GM12878 (cell line): Measurements from ENCODE around the gene SIDT1. TPM values are rescaled to one million over a fixed set of nuclear protein-coding genes. Genes with fewer than 3 reads are reported as not detected.

Experiments used
- ATAC-seq: fragments of 200-7000 bp; cut with Tn5 transposase; 3 replicates; pipeline ENCODE4 v1.9.1; 2020; ENCODE audit warnings: mild to moderate bottlenecking, moderate library complexity
- BruUV-seq: library from RNA; stranded (reverse); fragments of 400-500 nt; replicated peaks from 2 replicates; lab custom pipeline; 2021; lab: Mats Ljungman, UMichigan
- CTCF ChIA-PET: fragments of 300-600 bp; sonication (Branson Sonifier 250); formaldehyde crosslinking; extraction: SDS; loops from one replicate; lab custom pipeline; 2021; ENCODE audit warnings: inconsistent platforms; lab: Yijun Ruan, JAX
- POLR2A ChIA-PET: fragments of 350-600 bp; formaldehyde crosslinking; extraction: SDS; loops from one replicate; lab custom pipeline; 2021; ENCODE audit warnings: inconsistent platforms; lab: Charles Lee
- RAD21 ChIA-PET: fragments of 300-600 bp; sonication (Branson Sonifier 250); formaldehyde crosslinking; loops from one replicate; lab custom pipeline; 2023; ENCODE audit warnings: antibody characterized with exemption; ENCODE audit not compliant: unreplicated experiment; lab: Charles Lee
- SMC1A ChIA-PET: fragments of 300-600 bp; sonication (Branson Sonifier 250); formaldehyde crosslinking; loops from one replicate; lab custom pipeline; 2023; ENCODE audit not compliant: unreplicated experiment, uncharacterized antibody; lab: Charles Lee
- DNase-seq: peaks from one replicate; pipeline ENCODE4 v3.0.0-alpha.2; 2011; ENCODE audit warnings: low read depth, low spot score
- FAIRE-seq: peaks from 3 replicates; lab custom pipeline; 2011; peaks lifted over from hg19 to GRCh38; lab: Jason Lieb, UNC
- H2AFZ ChIP-seq: 2 replicates; pipeline ENCODE4 v1.6.0; 2011; ENCODE audit warnings: low read depth, low read length, control low read depth; ENCODE audit not compliant: control insufficient read depth
- H3K27ac ChIP-seq: 2 replicates; pipeline ENCODE4 v1.5.1; 2011; ENCODE audit warnings: control low read depth; ENCODE audit not compliant: control insufficient read depth, insufficient read depth
- H3K27me3 ChIP-seq, 2 experiments: replicated peaks in 1 of 2; 2 replicates each; pipeline versions ENCODE4 v1.6.0 to v1.6.1; 2011; ENCODE audit warnings: low read length in 1 of 2; ENCODE audit not compliant: control insufficient read depth in 2 of 2, insufficient read depth in 2 of 2
- H3K36me3 ChIP-seq, 2 experiments: 2 replicates each; pipeline ENCODE4 v1.5.1; 2011; ENCODE audit warnings: low read length in 1 of 2; ENCODE audit not compliant: control insufficient read depth in 2 of 2, insufficient read depth in 2 of 2
- H3K4me1 ChIP-seq: 2 replicates; pipeline ENCODE4 v1.6.1; 2011; ENCODE audit warnings: mild to moderate bottlenecking, low read length, moderate library complexity, mixed read lengths; ENCODE audit not compliant: control insufficient read depth, insufficient read depth
- H3K4me2 ChIP-seq: 2 replicates; pipeline ENCODE4 v1.6.0; 2011; ENCODE audit warnings: control low read depth; ENCODE audit not compliant: control insufficient read depth, insufficient read depth
- H3K4me3 ChIP-seq: fragments of 200-600 bp; sonication (generic); 2 replicates; pipeline ENCODE4 v1.5.1; 2016
- H3K79me2 ChIP-seq: 2 replicates; pipeline ENCODE4 v1.6.0; 2011; ENCODE audit warnings: low read length; ENCODE audit not compliant: control insufficient read depth, insufficient read depth
- H3K9ac ChIP-seq: 2 replicates; pipeline ENCODE4 v1.8.0; 2011; ENCODE audit warnings: low read length, control low read depth, mixed read lengths; ENCODE audit not compliant: control insufficient read depth, insufficient read depth
- H3K9me3 ChIP-seq: replicated peaks from 3 replicates; pipeline ENCODE4 v1.5.1; 2011; ENCODE audit warnings: mild to moderate bottlenecking, low read length; ENCODE audit not compliant: control insufficient read depth, insufficient read depth
- H4K20me1 ChIP-seq: 2 replicates; pipeline ENCODE4 v1.6.0; 2011; ENCODE audit not compliant: control insufficient read depth, insufficient read depth
- ETV6 ChIP-seq, 2 experiments: fragments of 450-650 bp in 1 of 2; IDR thresholded peaks in 1 of 2; conservative IDR thresholded peaks in 1 of 2; 2 replicates each; pipeline ENCODE4 v1.6.1; 2014; ENCODE audit warnings: antibody characterized with exemption in 1 of 2, borderline replicate concordance in 1 of 2, low read depth in 1 of 2, mild to moderate bottlenecking in 1 of 2, moderate library complexity in 1 of 2
- IRF5 ChIP-seq: fragments of 450-650 bp; IDR thresholded peaks from 2 replicates; pipeline ENCODE4 v1.6.1; 2017; ENCODE audit warnings: borderline replicate concordance
- MYB ChIP-seq: fragments of 150-350 bp; IDR thresholded peaks from 2 replicates; pipeline ENCODE4 v1.6.1; 2014; ENCODE audit warnings: mild to moderate bottlenecking, low read depth, low read length, borderline replicate concordance
- POU2F2 ChIP-seq: IDR thresholded peaks from 3 replicates; pipeline ENCODE4 v1.6.1; 2011; ENCODE audit warnings: low read depth, mild to moderate bottlenecking, low read length, borderline replicate concordance
- ZBTB4 ChIP-seq: fragments of 450-650 bp; formaldehyde crosslinking; IDR thresholded peaks from 2 replicates; pipeline ENCODE4 v1.4.0; 2022; ENCODE audit warnings: mild to moderate bottlenecking, moderate library complexity
- ZZZ3 ChIP-seq: IDR thresholded peaks from 2 replicates; pipeline ENCODE4 v1.6.1; 2011; ENCODE audit warnings: low read depth; ENCODE audit not compliant: control insufficient read depth, insufficient read length
- WGBS: methylation state at CpG from one replicate; pipeline ENCODE4 v1.1.6; 2016; ENCODE audit warnings: low lambda C conversion rate; ENCODE audit not compliant: insufficient replicate concordance, insufficient coverage; ENCODE audit errors: missing lambda C conversion rate; 5-methylcytosine and 5-hydroxymethylcytosine counted together
- in situ Hi-C: fragments of 300-500 bp; cut with MboI; formaldehyde crosslinking; loops from 9 replicates; pipeline ENCODE4 v1.14.3; 2018; ENCODE audit warnings: mixed read lengths
- intact Hi-C: fragments of 100-400 bp; cut with micrococcal nuclease; formaldehyde crosslinking; loops from one replicate; pipeline ENCODE4 v1.14.2; 2022; ENCODE audit not compliant: unreplicated experiment
- polyA plus RNA-seq, 11 experiments: library from polyadenylated mRNA; depleted of rRNA in 4 of 11; unstranded in 6 of 11; stranded (reverse) in 5 of 11; fragments of >200 nt; fragmentation: Nextera tagmentation in 4 of 11; fragmentation: Illumina TruSeq in 1 of 11; extraction: Ambion mirVana in 4 of 11; extraction: Trizol in 1 of 11; gene quantifications; 1 replicate in 1 of 11; 2 replicates in 10 of 11; pipeline versions ENCODE4 v1.2.1 to v1.2.3, GENCODE V29; 2011 to 2016; ENCODE audit warnings: inconsistent platforms in 2 of 11, missing spikeins in 2 of 11, low read depth in 1 of 11
- total RNA-seq, 4 experiments: library from RNA; depleted of rRNA in 3 of 4; stranded (reverse); fragments of >200 nt in 3 of 4; fragmentation: Illumina TruSeq in 1 of 4; extraction: Trizol in 1 of 4; gene quantifications; 2 replicates each; pipeline versions ENCODE4 v1.2.1 to v1.2.3, GENCODE V29; 2013 to 2021

The SIDT1 gene
- total and polyA plus RNA-seq, 10 of the 15 experiments (the other 5 are each of a cell fraction or from before 2014, with no cell fraction given) = 3.0 to 45.0 (median 26.6) TPM

DNA sequence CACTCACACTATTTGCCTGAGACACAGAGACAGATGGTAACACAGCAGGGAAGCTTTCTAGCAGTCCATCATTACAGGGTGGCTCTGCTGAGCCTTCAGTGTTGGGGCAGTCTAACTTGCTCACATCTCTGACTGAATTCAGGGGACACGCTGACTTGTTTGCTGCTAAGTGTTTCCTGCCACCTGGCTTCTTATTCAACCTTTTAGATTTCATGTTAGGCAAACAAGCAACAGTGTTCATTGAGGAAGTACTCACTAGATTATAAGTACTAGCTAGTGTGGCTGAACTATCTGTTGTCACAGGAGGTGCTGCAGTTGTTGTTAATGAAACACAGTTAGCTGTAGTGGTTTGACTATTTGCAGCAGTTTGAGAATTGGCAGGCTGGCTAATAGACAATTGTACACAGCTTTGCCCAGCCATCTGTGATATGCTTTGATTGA lies 126.8 kb downstream of the SIDT1 start:
- no peak for FAIRE-seq
- H4K20me1 ChIP-seq = no peaks in the 10 kb centered on the region
- no peak for TF ChIP-seq MYB
- TF ChIP-seq ZZZ3 = no peak
- TF ChIP-seq, all 136 proteins: peak for 0
- Histone ChIP-seq H3K9me3 (no peaks in the 10 kb centered on the region), H3K4me3 (no peak overlapping the region), H3K36me3 (peaks cover 2 to 3% of the 10 kb centered on the region in 2 experiments; a peak in 3 of 4 replicates), H3K79me2 (no peaks in the 10 kb centered on the region), H3K27me3 (no peaks in the 10 kb centered on the region), H3K27ac (no peak overlapping the region), H3K4me1 (peaks cover 3% of the 10 kb centered on the region; the same call in 1 of the 2 replicates), H3K4me2 (no peak overlapping the region), H2AFZ (no peak overlapping the region), H3K9ac (no peak overlapping the region)
- POLR2A ChIA-PET = no interaction called here
- WGBS = 52% methylated on average over 1 of the region's 1 CpG
- intact Hi-C loops = no loop called here
- DNase-seq (no peak), ATAC-seq (no peak)
- no TSS peak for BruUV-seq
- RAD21 ChIA-PET = no interaction called here
- SMC1A ChIA-PET = interaction anchor here (0.7 kb wide), 1 partner anchor 29 kb away, joined by 3 read pairs; no protein-coding TSS in a partner anchor
- in situ Hi-C loops = no loop called here
- CTCF ChIA-PET = no interaction called here

DNA sequence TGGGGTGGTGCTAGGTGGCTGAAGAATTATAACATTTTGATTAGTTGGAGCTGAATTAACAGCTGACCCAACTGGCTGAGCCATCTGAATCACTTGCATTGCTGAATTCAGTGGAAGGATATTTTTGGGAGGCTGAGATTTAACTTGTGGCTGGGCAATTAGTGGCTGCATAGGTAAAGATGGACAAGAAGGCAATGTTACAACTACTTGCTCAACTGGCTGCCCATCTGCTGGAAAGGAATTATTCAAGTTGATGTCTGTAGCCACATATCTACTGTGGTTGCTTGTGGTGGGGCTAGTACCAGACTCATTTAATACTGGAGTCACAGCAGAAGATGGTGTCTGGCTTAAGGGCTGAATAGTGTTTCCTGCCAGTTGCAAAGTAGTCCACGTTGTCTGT lies 127.6 kb downstream of the SIDT1 start:
- SMC1A ChIA-PET = no interaction called here
- in situ Hi-C loops = no loop called here
- peaks cover 2 to 3% of the 10 kb centered on the region in 2 experiments; a peak in 3 of 4 replicates for H3K36me3 ChIP-seq
- no peaks in the 10 kb centered on the region for H3K79me2 ChIP-seq
- BruUV-seq = no TSS peak
- TF ChIP-seq ZBTB4 = no peak
- no peak for TF ChIP-seq POU2F2
- TF ChIP-seq ETV6 (conservative IDR thresholded peaks at IDR 0.05 in 1 of 2, IDR thresholded peaks at IDR 0.05 in 1 of 2; ENCODE audit: borderline replicate concordance in 1 of 2, low read depth in 1 of 2) = no peak
- TF ChIP-seq IRF5 = no peak
- TF ChIP-seq, all 136 proteins: peak for 0
- no peak for FAIRE-seq
- Histone ChIP-seq H4K20me1 (no peaks in the 10 kb centered on the region), H3K4me1 (peaks cover 3% of the 10 kb centered on the region; the same call in 1 of the 2 replicates), H3K9ac (no peak overlapping the region), H3K27me3 (no peaks in the 10 kb centered on the region), H3K4me3 (no peak overlapping the region), H2AFZ (no peak overlapping the region), H3K9me3 (no peaks in the 10 kb centered on the region), H3K27ac (no peak overlapping the region), H3K4me2 (no peak overlapping the region)
- ChIA-PET RAD21 (no interaction called here), CTCF (no interaction called here), POLR2A (no interaction called here)
- no peak for DNase-seq
- no peak for ATAC-seq
- intact Hi-C loops = no loop called here
- 0% methylated on average over 1 of the region's 1 CpG for WGBS
